Daoy (cell line): ENCODE data around the gene MYO3A. TPM values are rescaled to one million over a fixed set of nuclear protein-coding genes. Genes with fewer than 3 reads are reported as not detected.
"Not testable (repeated sequence)": the region's sequence is repeated elsewhere in the genome, so short reads cannot be mapped to it uniquely, and the experiment has no call there.

Source experiments
- DNase-seq: peaks from one replicate; pipeline ENCODE4 v3.0.0-alpha.2; 2015; ENCODE audit warnings: low read depth
- total RNA-seq: library from RNA; depleted of rRNA; stranded (reverse); fragments of >200 nt; shearing (Covaris generic); gene quantifications from 2 replicates; pipeline ENCODE4 v1.2.3, GENCODE V29; 2014

MYO3A gene
- total RNA-seq, 1 experiment from 2014 or later, result 1.7 TPM

GRCh38 chr10:26081459-26081858, 147.4 kb downstream of the MYO3A start:
- DNase-seq, result no peak

GRCh38 chr10:26085549-26085948, 151.5 kb downstream of the MYO3A start:
- DNase-seq, result no peak

- no peak for DNase-seq
Observed at GRCh38 chr10:26087666-26088065, 153.6 kb downstream of the MYO3A start.

GRCh38 chr10:26090026-26090425, 156.0 kb downstream of the MYO3A start:
- no peak for DNase-seq

- DNase-seq, result no peak
Observed at GRCh38 chr10:26090762-26091161, 156.7 kb downstream of the MYO3A start.

- no peak for DNase-seq
Observed at GRCh38 chr10:26093229-26093628, 159.2 kb downstream of the MYO3A start.

GRCh38 chr10:26095781-26096180, 161.8 kb downstream of the MYO3A start:
- no peak for DNase-seq

GRCh38 chr10:26097549-26097948, 163.5 kb downstream of the MYO3A start:
- DNase-seq, result not testable (repeated sequence)

GRCh38 chr10:26112532-26112931, 178.5 kb downstream of the MYO3A start:
- peak; percentile 4 for DNase-seq

- DNase-seq, result no peak
Observed at GRCh38 chr10:26138613-26139012, 204.6 kb downstream of the MYO3A start.

- DNase-seq, result no peak
Observed at GRCh38 chr10:26156019-26156418, 222.0 kb downstream of the MYO3A start.

GRCh38 chr10:26157734-26158133, 223.7 kb downstream of the MYO3A start:
- peak; percentile 7 for DNase-seq

GRCh38 chr10:26169466-26169865, 235.4 kb downstream of the MYO3A start:
- no peak for DNase-seq

GRCh38 chr10:26172131-26172530, 238.1 kb downstream of the MYO3A start:
- DNase-seq, result no peak

- no peak for DNase-seq
Observed at GRCh38 chr10:26173837-26174236, 239.8 kb downstream of the MYO3A start.

- DNase-seq, result no peak
Observed at GRCh38 chr10:26177341-26177740, 243.3 kb downstream of the MYO3A start.

- no peak for DNase-seq
Observed at GRCh38 chr10:26194275-26194674, 260.2 kb downstream of the MYO3A start.

- DNase-seq, result no peak
Observed at GRCh38 chr10:26197248-26197647, 263.2 kb downstream of the MYO3A start.

GRCh38 chr10:26198119-26198518, 264.1 kb downstream of the MYO3A start:
- DNase-seq, result peak; percentile 7

GRCh38 chr10:26199841-26200240, 265.8 kb downstream of the MYO3A start:
- DNase-seq, result peak; percentile 20

- no peak for DNase-seq
Observed at GRCh38 chr10:26205223-26205622, 271.2 kb downstream of the MYO3A start.

- no peak for DNase-seq
Observed at GRCh38 chr10:26211781-26212444, 277.9 kb downstream of the MYO3A start.

- DNase-seq, result no peak
Observed at GRCh38 chr10:26212511-26212910, 278.5 kb downstream of the MYO3A start.

GRCh38 chr10:26213157-26213800, 279.2 kb downstream of the MYO3A start:
- DNase-seq, result no peak
